ENCODE measurements around the gene SLC7A1. TPM values are rescaled to one million over a fixed set of nuclear protein-coding genes. Genes with fewer than 3 reads are reported as not detected.

The SLC7A1 gene
- total RNA-seq, 1 donor from 2014 or later: 111 TPM

DNA sequence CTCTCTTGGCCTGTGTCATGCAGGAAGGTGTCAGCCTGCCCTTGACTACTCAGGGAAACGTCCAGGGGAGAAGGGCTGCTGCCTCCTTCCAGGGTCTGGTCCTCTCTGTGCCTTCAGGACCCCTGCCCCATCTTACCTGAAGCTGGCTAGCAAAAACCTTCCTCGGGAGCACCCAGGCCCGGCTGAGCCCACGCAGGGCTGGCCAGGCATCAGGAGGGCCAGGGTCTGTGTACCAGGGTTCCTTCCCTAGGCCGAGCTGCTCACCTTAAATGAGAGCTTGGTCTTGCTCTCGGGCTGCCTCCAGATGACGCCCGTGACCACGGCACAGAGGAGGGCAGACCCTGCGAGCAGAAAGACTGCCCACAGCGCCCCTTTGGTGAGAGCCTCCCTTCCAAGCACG is 78.6 kb downstream of the SLC7A1 start:
- intact Hi-C loops (cut with micrococcal nuclease): no loop called here
- no peak for DNase-seq (ENCODE audit: low spot score)
- H3K4me1 Mint-ChIP-seq (ENCODE audit: low read depth): peaks cover 3% of the 10 kb centered on the region
- H3K27me3 Mint-ChIP-seq (ENCODE audit: low read depth): no peaks in the 10 kb centered on the region
- H3K4me3 Mint-ChIP-seq (ENCODE audit: low read depth): no peak overlapping the region
- no peaks in the 10 kb centered on the region for H3K9me3 Mint-ChIP-seq
- H3K27ac Mint-ChIP-seq: no peak overlapping the region
- peaks cover 77% of the 10 kb centered on the region for H3K36me3 Mint-ChIP-seq (ENCODE audit: low read depth)

DNA sequence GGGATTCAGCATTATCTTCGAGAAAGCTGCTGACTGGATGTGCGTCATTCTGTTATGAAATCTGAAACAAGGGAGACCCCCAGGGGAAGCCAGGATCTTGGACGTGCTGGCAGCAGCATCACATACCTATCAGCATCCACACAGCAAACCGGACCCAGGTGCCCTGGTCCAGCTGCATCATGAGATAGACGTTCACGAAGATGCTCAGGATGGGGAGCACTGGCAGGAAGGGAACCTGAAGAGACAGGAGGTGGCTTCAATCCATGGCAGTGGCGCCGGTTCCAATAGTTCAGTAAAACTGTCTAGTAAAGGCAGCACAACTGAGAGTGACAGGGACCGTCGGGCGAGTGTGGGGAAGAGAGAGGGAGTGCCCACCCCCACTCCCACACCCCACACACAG is 79.5 kb downstream of the SLC7A1 start:
- Mint-ChIP-seq H3K9me3 (no peaks in the 10 kb centered on the region), H3K27ac (no peak overlapping the region), H3K27me3 (ENCODE audit: low read depth) (no peaks in the 10 kb centered on the region), H3K4me1 (ENCODE audit: low read depth) (peaks cover 3% of the 10 kb centered on the region), H3K36me3 (ENCODE audit: low read depth) (peaks cover 74% of the 10 kb centered on the region), H3K4me3 (ENCODE audit: low read depth) (no peak overlapping the region)
- DNase-seq (ENCODE audit: low spot score): no peak
- intact Hi-C loops (cut with micrococcal nuclease): no loop called here

DNA sequence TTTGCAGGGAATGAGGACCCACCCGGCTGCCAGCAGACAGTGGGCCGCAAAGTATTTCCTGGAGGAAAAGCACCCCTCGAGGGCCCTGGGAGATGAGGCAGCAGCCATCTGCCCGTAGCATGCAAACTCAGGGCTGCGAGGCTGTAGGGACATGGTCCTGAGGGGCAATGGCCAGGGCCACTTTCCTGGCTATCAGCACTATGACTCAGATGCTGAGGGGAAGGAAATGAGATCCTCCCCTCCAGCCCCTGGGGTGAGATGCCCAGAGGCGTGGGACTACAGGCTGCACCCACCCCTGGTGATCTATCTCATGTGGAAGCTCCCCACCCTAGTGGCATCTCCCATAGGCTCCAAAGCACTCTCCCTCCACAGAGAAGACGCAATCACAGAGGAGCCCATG is 80.1 kb downstream of the SLC7A1 start:
- Mint-ChIP-seq H3K4me3 (ENCODE audit: low read depth) (no peak overlapping the region), H3K27me3 (ENCODE audit: low read depth) (no peaks in the 10 kb centered on the region), H3K4me1 (ENCODE audit: low read depth) (peaks cover 3% of the 10 kb centered on the region), H3K27ac (no peak overlapping the region), H3K9me3 (no peaks in the 10 kb centered on the region), H3K36me3 (ENCODE audit: low read depth) (peaks cover 71% of the 10 kb centered on the region)
- DNase-seq (ENCODE audit: low spot score): no peak
- intact Hi-C loops (cut with micrococcal nuclease): no loop called here

DNA sequence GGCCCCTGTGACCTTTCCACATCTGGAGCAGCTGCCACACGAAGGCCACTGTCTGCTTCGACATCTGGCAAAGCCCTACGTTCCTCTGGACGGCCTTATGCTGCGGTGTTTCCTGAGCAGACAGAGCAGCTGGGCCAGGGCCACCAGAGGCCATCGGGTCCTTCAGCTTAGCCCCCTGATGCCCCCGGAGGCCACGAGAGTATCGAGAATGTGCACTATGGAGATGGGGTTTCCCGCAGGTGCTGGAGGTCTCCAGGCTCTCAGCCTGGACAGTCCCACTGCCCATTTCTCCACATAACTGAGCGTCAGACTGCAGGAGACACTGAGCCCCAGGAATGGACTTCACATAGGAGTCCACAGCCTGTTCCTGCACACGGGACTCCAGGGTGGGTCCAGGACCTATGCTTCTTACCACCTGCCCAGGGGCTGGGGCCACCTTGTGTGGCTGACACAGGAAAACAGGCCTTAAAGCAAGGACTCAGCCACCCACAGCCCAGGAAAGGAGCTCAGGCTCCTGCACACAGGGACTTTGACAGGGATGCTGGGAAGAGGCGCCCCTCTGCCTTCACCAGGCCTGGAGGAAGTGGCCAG is 80.7 kb downstream of the SLC7A1 start:
- H3K27me3 Mint-ChIP-seq (ENCODE audit: low read depth): no peaks in the 10 kb centered on the region
- no peak overlapping the region for H3K27ac Mint-ChIP-seq
- H3K36me3 Mint-ChIP-seq (ENCODE audit: low read depth): peaks cover 69% of the 10 kb centered on the region
- no peak overlapping the region for H3K4me3 Mint-ChIP-seq (ENCODE audit: low read depth)
- no peak for DNase-seq (ENCODE audit: low spot score)
- no peaks in the 10 kb centered on the region for H3K9me3 Mint-ChIP-seq
- intact Hi-C loops (cut with micrococcal nuclease): no loop called here
- H3K4me1 Mint-ChIP-seq (ENCODE audit: low read depth): peaks cover 3% of the 10 kb centered on the region

- peaks cover 5% of the 10 kb centered on the region for H3K4me1 Mint-ChIP-seq (ENCODE audit: low read depth)
- H3K27me3 Mint-ChIP-seq (ENCODE audit: low read depth): no peaks in the 10 kb centered on the region
- H3K27ac Mint-ChIP-seq: no peak overlapping the region
- H3K36me3 Mint-ChIP-seq (ENCODE audit: low read depth): peaks cover 64% of the 10 kb centered on the region
- no peak overlapping the region for H3K4me3 Mint-ChIP-seq (ENCODE audit: low read depth)
- DNase-seq (ENCODE audit: low spot score): no peak
- intact Hi-C loops (cut with micrococcal nuclease): no loop called here
- no peaks in the 10 kb centered on the region for H3K9me3 Mint-ChIP-seq
These were observed 81.3 kb downstream of the SLC7A1 start for GRCh38 chr13:29513981-29514719.

GRCh38 chr13:29513002-29513980 is 82.2 kb downstream of the SLC7A1 start:
- H3K27me3 Mint-ChIP-seq (ENCODE audit: low read depth): no peaks in the 10 kb centered on the region
- DNase-seq (ENCODE audit: low spot score): no peak
- no peak overlapping the region for H3K4me3 Mint-ChIP-seq (ENCODE audit: low read depth)
- H3K36me3 Mint-ChIP-seq (ENCODE audit: low read depth): peaks cover 61% of the 10 kb centered on the region
- H3K4me1 Mint-ChIP-seq (ENCODE audit: low read depth): peaks cover 8% of the 10 kb centered on the region
- intact Hi-C loops (cut with micrococcal nuclease): no loop called here
- no peaks in the 10 kb centered on the region for H3K9me3 Mint-ChIP-seq
- H3K27ac Mint-ChIP-seq: no peak overlapping the region

- Mint-ChIP-seq H3K9me3 (no peaks in the 10 kb centered on the region), H3K4me1 (ENCODE audit: low read depth) (peaks cover 8% of the 10 kb centered on the region), H3K4me3 (ENCODE audit: low read depth) (no peak overlapping the region), H3K27ac (no peak overlapping the region), H3K36me3 (ENCODE audit: low read depth) (peaks cover 48% of the 10 kb centered on the region), H3K27me3 (ENCODE audit: low read depth) (no peaks in the 10 kb centered on the region)
- intact Hi-C loops (cut with micrococcal nuclease): no loop called here
- no peak for DNase-seq (ENCODE audit: low spot score)
These were observed 83.5 kb downstream of the SLC7A1 start for GRCh38 chr13:29511980-29512379.

DNA sequence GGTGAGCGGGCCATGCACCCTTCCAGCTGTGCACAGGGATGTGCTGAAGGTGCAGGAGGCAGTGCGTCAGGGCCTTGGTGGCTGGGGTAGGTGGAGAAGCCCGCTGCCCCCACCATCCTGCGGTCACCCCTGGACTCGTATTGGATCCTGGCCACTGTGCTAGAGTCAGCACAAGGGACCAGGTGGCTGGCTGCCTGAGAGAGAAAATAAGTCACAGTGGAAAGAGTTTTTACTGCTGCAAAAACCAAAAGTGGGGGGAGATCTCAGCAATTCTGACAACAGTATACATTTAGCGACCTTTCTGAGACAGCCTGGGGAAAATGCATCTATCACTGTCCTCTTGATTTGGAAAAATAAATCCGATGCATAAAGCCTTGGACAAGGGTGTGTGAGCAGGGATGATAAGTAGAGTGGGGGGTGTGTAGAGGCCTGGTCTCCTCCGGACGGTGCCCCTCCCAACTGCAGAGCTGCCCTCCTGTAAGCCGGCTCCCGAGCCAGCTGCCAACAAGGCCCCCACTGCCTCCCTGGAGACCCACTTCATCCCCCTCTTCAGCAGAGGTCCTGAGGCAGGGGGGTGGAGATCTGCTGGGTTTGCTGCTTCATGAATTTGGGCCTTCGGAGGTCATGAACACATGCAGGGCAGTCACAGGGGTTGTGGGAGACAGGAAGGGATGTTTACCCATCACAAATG is 84.2 kb downstream of the SLC7A1 start:
- H3K4me3 Mint-ChIP-seq (ENCODE audit: low read depth): no peak overlapping the region
- H3K9me3 Mint-ChIP-seq: no peaks in the 10 kb centered on the region
- H3K27me3 Mint-ChIP-seq (ENCODE audit: low read depth): no peaks in the 10 kb centered on the region
- H3K36me3 Mint-ChIP-seq (ENCODE audit: low read depth): peaks cover 41% of the 10 kb centered on the region
- intact Hi-C loops (cut with micrococcal nuclease): no loop called here
- H3K4me1 Mint-ChIP-seq (ENCODE audit: low read depth): peaks cover 8% of the 10 kb centered on the region
- no peak for DNase-seq (ENCODE audit: low spot score)
- no peak overlapping the region for H3K27ac Mint-ChIP-seq

- Mint-ChIP-seq H3K4me1 (ENCODE audit: low read depth) (peaks cover 8% of the 10 kb centered on the region), H3K27me3 (ENCODE audit: low read depth) (no peaks in the 10 kb centered on the region), H3K9me3 (no peaks in the 10 kb centered on the region), H3K4me3 (ENCODE audit: low read depth) (no peak overlapping the region), H3K27ac (no peak overlapping the region), H3K36me3 (ENCODE audit: low read depth) (peaks cover 36% of the 10 kb centered on the region)
- DNase-seq (ENCODE audit: low spot score): no peak
- intact Hi-C loops (cut with micrococcal nuclease): no loop called here
These were observed 84.8 kb downstream of the SLC7A1 start for GRCh38 chr13:29510651-29511084.

DNA sequence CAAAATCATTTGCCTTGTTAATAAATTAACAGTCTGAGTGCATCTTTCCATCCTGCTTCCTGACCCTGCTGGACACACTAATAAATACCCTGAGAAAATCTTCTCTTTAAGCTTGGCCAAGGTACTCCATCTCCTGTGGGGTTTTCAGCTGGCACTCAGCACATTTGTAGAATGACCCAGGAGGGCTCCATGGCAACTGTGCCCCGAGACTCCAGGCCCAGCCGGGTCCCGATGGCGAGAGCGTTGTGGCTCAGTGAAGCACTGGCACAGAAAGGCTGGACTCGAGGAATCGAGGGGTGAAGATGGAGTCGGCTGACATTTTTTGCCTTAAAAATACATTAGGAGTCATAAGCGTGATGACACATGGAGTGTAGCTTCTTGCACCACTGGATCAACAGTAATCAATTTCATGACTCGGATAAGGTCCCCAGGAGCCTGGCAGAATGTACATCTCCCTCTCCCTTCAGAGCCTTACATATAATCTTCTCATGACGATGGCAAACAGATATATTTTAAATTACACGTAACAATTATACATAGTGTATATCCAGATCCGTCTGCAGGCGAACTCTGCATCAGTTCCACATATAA is 85.4 kb downstream of the SLC7A1 start:
- H3K4me3 Mint-ChIP-seq (ENCODE audit: low read depth): no peak overlapping the region
- intact Hi-C loops (cut with micrococcal nuclease): loop anchor here (10.0 kb wide), 1 partner anchor 605 kb away; no protein-coding TSS in a partner anchor
- H3K27me3 Mint-ChIP-seq (ENCODE audit: low read depth): no peaks in the 10 kb centered on the region
- DNase-seq (ENCODE audit: low spot score): no peak
- peaks cover 34% of the 10 kb centered on the region for H3K36me3 Mint-ChIP-seq (ENCODE audit: low read depth)
- no peak overlapping the region for H3K27ac Mint-ChIP-seq
- H3K4me1 Mint-ChIP-seq (ENCODE audit: low read depth): peaks cover 8% of the 10 kb centered on the region
- H3K9me3 Mint-ChIP-seq: no peaks in the 10 kb centered on the region

GRCh38 chr13:29508876-29509252 is 86.6 kb downstream of the SLC7A1 start:
- peaks cover 7% of the 10 kb centered on the region for H3K4me1 Mint-ChIP-seq (ENCODE audit: low read depth)
- intact Hi-C loops (cut with micrococcal nuclease): loop anchor here (1.0 to 10.0 kb wide), 2 partner anchors 199 to 606 kb away; no protein-coding TSS in a partner anchor
- H3K27me3 Mint-ChIP-seq (ENCODE audit: low read depth): no peaks in the 10 kb centered on the region
- no peak for DNase-seq (ENCODE audit: low spot score)
- H3K4me3 Mint-ChIP-seq (ENCODE audit: low read depth): no peak overlapping the region
- H3K27ac Mint-ChIP-seq: no peak overlapping the region
- H3K36me3 Mint-ChIP-seq (ENCODE audit: low read depth): peaks cover 31% of the 10 kb centered on the region
- H3K9me3 Mint-ChIP-seq: no peaks in the 10 kb centered on the region
